ENCODE results near the gene IAH1.
A peak's percentile ranks its signal among the peaks of the same experiment; 100 is the strongest.

IAH1 gene

DNA sequence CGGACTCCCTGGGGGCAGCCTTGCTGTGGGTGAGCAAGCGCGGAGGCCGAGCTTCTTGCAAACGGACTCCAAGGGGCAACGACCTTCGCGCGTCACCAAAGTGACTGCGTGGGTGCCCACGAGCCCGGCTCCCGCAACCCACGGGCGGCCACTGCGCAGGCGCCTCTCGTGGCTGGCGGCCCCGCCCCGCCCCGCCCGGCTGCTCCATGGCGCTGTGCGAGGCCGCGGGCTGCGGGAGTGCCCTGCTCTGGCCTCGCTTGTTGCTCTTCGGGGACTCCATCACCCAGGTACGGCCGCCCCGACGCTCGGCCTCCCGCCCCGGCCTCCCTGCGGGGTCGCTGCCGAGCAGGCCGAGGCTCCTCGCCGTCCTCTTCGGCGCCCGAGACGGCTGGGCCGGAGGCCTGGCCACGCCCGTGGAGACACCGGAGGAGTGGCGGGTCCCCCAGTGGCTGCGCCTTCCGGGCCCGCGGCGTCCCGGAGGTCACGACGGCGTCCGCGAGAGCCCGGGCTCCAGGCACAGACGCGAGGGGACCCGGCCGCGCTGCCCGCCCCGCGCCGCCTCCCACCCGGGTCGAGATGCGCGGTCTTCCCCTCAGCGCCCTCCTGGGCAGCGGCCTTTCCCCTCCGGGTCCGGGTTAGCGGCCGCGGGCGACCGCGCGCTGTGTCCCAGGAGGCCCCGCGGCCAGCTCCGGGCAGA is at the start of gene IAH1:
IAH1 (plus strand) TSS at position 191 of the 697 bp plus-strand sequence; CDS start at position 207, 16 bp downstream.
- DNase-seq (ENCODE audit: low spot score): peak; percentile 55

DNA sequence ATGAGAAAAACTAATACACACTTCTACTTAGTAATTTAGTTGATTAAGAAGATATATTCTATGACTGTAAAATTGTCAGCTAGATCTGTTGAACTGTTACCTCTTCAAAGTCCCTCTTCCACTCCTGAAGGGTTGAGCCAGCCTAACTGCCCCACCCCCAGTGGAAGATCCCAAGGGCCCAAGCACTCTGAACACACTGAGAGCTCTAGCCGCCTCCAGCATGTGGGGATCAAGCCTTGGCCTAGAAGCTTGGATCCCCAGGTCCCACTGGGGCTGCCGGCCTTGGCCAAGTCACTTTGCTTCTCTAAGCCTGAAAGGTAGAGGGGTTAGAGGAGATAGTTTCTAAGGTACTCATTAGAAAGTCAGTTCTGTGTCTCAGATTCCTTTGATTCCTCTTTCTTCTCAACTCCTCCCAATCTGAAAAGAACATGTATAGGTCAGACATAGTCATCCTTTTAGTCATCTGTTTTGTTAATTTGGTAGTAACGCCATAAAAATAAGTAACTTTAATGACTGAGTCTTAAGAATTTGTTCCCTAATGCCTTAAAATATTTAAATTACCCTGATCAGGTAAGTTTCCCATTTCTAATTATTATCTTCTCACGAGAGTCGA is 45.3 kb upstream of the IAH1 start:
- no peak for DNase-seq (ENCODE audit: low spot score)

DNA sequence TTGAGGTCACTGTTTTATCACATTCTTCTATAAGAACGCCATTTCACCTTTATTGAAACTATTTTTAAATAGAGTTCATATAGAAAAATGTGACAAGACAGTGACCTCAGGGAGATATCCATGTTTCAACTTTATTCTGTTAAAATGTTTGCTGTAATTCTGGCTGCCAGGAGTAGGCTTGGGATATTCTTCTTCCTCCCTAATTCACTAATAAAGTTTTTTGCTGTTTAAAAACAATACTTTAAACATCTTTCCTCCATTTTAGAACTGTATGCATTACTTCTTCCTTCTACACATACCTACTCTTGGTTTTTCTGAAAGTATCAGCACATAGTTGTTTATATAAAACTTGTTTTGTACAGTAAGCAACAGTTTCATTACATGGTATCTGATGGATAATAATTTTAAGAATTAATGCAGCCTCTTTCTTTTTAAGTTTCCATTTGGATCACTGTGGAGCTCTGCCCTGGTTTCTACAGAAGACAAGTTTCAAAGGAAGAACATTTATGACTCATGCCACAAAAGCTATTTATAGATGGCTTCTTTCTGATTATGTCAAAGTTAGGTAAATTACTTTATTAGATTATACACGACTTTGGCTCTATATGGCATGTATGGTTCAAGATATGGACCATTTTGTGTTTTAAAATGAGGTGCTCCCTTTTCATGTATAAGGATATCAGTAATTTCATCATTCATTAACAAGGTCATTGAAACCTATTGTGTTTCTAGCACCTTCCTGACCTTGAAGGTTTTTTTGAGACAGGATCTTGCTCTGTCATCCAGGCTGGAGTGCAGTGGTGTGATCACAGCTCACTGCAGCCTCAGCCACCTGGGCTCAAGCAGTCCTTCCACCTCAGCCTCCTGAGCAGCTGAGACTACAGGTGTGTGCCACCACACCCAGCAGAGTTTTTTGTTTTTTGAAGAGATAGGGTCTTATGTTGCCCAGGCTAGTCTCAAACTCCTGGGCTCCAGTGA is 43.7 kb upstream of the IAH1 start:
- no peak for DNase-seq (ENCODE audit: low spot score)

DNA sequence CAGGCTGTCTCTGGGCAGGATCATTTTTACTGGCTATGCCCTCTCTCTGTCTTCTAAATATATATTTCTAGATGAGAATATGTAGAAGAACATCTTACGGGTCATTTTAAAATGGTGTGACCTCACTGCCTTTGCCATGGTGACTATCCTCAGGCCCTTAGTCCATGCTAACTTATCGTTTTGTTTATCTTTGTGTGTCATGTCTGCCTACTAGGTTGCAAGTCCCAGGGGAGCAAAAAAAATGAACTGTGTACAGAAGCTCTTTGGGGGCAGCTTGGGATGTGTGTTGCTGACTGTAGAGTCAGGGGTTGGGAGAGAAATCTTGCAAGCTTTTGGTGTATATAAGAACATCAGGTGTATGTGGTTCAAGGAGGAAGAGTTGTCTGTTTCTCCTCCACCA is 39.9 kb upstream of the IAH1 start:
- no peak for DNase-seq (ENCODE audit: low spot score)

DNA sequence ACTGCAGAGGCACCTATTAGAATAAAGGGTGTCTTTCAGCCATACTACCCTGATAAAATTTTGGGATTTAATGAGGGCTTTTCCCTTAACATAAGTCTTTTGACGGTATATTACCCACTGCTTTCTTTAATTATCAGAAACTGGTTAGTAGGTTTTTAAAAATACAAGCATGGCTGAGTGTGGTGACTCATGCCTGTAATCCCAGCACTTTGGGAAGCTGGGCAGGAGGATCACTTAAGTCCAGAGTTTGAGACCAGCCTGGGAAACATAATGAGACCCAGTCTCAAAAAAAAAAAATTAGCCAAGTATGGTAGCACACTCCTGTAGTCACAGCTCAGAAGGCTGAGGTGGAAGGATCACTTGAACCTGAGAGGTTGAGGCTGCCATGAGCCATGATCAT is 34.8 kb upstream of the IAH1 start:
- no peak for DNase-seq (ENCODE audit: low spot score)

- DNase-seq (ENCODE audit: low spot score): no peak
Measured at GRCh38 chr2:9440058-9440727, 34.2 kb upstream of the IAH1 start.

- no peak for DNase-seq (ENCODE audit: low spot score)
Measured at GRCh38 chr2:9441556-9441955, 32.8 kb upstream of the IAH1 start.

DNA sequence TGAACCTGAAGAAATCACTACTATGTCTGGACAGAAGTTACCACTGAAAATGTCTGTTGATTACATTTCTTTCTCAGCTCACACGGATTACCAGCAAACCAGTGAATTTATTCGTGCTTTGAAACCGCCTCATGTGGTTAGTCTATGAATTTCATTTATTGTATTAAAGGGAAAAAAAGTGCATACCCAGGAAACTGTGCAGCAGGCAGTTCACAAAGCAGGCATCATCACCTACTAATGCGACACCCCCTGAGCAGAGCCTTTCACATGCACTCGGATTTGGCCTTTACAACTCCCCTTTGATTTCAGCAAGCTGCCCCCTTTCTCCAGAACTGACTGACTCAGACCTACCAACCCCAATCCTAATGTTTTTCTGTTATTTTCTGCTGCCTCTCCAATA is 30.8 kb upstream of the IAH1 start:
- DNase-seq (ENCODE audit: low spot score): no peak

GRCh38 chr2:9445089-9445488 is 29.3 kb upstream of the IAH1 start:
- DNase-seq (ENCODE audit: low spot score): no peak

DNA sequence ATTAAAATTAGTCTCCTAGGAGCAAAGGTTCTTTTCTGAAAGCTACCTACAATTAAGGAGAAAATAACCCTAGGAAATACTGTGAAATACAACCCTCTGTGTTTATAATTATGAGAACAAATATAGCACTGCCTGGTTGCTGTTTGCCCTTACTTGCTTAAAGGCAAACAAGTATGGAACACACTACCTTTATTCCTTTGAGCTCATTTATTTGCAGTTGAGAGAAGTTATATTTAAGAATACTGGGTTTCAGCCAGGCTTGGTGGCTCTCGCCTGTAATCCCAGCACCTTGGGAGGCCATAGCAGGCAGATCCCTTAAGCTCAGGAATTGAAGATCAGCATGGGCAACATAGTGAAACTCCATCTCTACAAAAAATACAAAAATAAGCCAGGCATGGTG is 23.1 kb upstream of the IAH1 start:
- no peak for DNase-seq (ENCODE audit: low spot score)

- DNase-seq (ENCODE audit: low spot score): no peak
Measured at GRCh38 chr2:9460441-9461017, 13.8 kb upstream of the IAH1 start.

- DNase-seq (ENCODE audit: low spot score): no peak
Measured at GRCh38 chr2:9461079-9461478, 13.3 kb upstream of the IAH1 start.

DNA sequence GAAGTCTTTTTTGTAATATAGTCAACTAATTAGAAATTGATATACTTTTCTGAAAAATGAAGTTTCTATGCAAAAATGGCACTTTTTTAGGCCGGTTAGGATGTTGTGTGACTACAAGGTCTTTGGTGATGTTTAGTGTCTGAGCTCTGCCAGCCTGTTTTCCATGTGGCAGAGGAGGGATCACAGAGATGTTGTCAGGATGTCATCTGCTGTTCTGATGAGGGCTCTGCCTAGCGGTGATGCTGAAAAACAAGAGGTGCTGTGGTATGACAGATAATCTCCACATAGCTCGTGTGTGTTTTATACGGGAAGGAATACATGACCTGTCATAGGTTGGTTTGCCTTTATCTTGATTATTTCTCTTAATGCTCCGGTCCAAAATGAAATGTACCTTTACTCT is 12.0 kb upstream of the IAH1 start:
- no peak for DNase-seq (ENCODE audit: low spot score)

GRCh38 chr2:9462886-9463697 is 11.3 kb upstream of the IAH1 start:
- no peak for DNase-seq (ENCODE audit: low spot score)

GRCh38 chr2:9463698-9464034 is 10.7 kb upstream of the IAH1 start:
- peak; percentile 19 for DNase-seq (ENCODE audit: low spot score)

GRCh38 chr2:9465170-9465569 is 9.2 kb upstream of the IAH1 start:
- no peak for DNase-seq (ENCODE audit: low spot score)

DNA sequence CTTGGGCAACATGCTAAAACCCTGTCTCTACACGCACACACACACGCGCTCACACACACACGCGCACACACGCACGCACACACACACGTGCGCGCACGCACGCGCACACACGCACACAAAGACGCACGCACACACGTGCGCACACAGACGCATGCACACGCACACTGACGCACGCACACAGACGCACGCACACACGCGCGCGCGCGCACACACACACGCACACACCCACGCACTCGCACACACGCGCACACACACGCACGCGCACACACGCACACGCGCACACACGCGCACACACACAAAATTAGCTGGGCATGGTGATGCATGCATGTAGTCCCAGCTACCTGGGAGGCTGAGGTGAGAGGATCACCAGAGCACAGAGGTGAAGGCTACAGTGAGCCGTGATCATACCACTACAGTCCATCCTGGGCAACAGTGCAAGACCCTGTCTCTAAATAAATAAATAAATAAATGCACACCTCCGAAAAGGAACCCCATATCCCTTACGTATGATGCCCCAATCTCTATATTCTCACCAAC is 8.1 kb upstream of the IAH1 start:
- no peak for DNase-seq (ENCODE audit: low spot score)

DNA sequence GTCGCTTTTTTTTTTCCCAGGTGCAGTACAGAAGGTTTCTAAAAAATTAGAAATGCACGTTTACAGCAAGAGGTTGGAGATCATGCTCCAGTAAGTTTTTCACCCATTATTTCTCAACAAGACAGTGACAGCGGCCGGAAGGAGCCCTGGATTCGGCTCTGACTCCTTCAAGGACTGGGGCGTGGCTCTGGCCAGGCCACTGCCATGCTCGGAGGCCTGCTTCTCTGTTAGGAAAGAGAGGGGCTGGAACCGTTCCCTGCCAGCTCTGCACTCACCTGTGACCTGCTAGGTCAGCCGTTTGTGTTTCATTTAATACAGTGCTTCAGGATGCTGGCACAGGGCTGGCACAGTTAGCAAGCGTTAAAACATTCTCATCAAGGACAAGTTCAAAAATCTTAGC is 6.7 kb upstream of the IAH1 start:
- DNase-seq (ENCODE audit: low spot score): no peak

GRCh38 chr2:9471206-9471605 is 3.1 kb upstream of the IAH1 start:
- DNase-seq (ENCODE audit: low spot score): no peak

- no peak for DNase-seq (ENCODE audit: low spot score)
Measured at GRCh38 chr2:9472511-9472910, 1.8 kb upstream of the IAH1 start.
